ENCODE results near the gene KCNMB2.

KCNMB2 gene

DNA sequence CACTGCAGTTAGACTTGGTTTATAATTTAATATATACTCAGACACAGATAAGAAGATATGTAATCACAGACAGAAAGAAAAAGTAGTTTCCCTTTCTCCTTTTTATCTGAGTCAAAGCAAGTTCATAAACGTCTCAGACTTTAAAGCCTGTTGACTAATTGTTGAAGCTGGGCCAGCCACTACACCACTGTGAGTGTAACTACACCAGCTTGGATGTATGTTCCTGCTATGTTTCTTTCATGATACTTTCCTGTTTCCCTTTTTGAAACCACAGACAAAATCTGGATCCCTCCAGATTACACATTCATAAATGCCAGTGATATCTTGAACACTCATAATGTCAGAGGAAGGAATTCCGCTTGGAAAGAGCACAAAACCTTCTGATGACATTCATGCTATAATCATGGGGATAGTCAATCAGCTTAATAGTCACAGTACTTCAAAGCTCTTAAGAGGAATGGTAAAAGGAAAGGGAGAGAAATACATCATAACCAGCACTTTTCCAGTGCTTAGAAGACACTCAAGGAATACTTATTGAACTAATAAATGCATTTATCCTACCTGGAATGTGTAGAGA lies 32.0 kb downstream of the KCNMB2 start:
- no peak overlapping the region for H3K4me3 ChIP-seq (ENCODE audit: low read depth, low read length)
- no peak for DNase-seq (ENCODE audit: low read depth)
- TF ChIP-seq, protein P1, sequence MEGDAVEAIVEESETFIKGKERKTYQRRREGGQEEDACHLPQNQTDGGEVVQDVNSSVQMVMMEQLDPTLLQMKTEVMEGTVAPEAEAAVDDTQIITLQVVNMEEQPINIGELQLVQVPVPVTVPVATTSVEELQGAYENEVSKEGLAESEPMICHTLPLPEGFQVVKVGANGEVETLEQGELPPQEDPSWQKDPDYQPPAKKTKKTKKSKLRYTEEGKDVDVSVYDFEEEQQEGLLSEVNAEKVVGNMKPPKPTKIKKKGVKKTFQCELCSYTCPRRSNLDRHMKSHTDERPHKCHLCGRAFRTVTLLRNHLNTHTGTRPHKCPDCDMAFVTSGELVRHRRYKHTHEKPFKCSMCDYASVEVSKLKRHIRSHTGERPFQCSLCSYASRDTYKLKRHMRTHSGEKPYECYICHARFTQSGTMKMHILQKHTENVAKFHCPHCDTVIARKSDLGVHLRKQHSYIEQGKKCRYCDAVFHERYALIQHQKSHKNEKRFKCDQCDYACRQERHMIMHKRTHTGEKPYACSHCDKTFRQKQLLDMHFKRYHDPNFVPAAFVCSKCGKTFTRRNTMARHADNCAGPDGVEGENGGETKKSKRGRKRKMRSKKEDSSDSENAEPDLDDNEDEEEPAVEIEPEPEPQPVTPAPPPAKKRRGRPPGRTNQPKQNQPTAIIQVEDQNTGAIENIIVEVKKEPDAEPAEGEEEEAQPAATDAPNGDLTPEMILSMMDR (IDR thresholded peaks at IDR 0.05; ENCODE audit: low read depth, low read length, missing control alignments), result no peak

DNA sequence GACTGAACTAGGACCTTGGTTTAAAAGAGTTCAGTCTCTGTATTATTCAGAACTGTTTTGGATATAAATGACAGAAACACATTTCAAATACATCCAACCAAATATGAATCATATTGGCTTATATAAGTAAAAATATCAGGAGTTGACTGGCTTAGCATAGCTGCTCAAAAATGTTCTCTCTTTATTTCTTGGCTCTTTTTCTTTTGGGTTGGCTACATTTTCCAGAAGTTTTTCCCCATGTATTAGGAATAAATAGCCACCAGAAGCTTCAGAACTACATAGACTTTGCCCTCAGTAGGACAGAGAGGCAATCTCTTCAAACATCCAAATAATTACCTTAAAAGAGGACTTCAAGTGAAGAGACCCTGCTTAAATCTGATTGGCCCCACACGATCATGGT lies 32.7 kb downstream of the KCNMB2 start:
- no peak for DNase-seq (ENCODE audit: low read depth)
- TF ChIP-seq, protein P1 (IDR thresholded peaks at IDR 0.05; ENCODE audit: low read depth, low read length, missing control alignments), result no peak
- no peak overlapping the region for H3K4me3 ChIP-seq (ENCODE audit: low read depth, low read length)

DNA sequence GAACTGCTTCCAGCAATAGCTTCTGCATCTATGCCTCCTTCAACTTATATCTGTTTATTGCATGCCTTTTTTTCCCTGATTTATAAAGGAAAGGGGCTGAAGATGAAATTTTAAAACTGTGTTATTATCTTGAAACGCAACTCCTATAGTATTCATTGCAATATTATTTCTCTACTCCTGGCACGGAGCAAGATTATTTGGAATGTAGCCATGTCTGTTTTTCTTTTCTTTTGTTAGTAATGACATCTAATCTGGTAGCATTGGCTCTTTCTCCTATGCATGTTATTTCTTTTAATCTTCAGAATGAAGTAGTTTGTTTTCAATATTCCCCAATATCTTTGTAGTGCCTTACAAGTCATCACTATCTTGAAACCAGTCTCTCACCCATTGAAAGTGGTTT lies 33.6 kb downstream of the KCNMB2 start:
- DNase-seq (ENCODE audit: low read depth), result no peak
- TF ChIP-seq, protein P1 (IDR thresholded peaks at IDR 0.05; ENCODE audit: low read depth, low read length, missing control alignments), result no peak
- H3K4me3 ChIP-seq (ENCODE audit: low read depth, low read length), result no peak overlapping the region

DNA sequence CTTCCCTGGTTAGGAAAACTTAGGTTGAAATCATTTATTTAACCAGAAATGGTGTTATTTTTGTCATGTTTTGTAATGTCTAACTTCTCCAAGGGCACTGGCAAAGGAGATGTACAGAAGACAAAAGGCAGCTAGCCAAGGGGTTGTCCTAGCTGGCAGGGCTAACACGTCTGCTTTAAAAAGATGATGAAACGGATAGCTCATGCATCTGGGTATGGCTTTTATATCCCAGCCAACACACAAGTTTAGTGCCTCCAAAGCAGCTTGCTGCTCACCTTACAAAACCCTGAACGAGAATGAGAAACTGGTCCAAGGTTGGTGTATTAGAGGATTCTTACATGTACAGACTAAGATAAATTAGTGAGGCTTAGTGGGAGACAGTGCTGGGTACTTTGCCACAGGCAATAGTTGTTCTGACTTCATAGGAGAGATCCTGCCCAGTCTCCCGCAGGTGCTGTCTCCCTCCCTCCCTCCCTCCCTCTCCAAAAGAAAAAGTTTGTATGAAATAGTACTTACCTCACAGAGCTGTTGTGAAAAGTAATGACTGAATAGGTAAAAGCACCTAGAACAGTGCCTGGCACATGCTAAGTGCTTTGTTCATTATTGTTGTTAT lies 47.8 kb downstream of the KCNMB2 start:
- DNase-seq (ENCODE audit: low read depth), result no peak
- no peak overlapping the region for H3K4me3 ChIP-seq (ENCODE audit: low read depth, low read length)
- TF ChIP-seq, protein P1 (IDR thresholded peaks at IDR 0.05; ENCODE audit: low read depth, low read length, missing control alignments), result no peak

DNA sequence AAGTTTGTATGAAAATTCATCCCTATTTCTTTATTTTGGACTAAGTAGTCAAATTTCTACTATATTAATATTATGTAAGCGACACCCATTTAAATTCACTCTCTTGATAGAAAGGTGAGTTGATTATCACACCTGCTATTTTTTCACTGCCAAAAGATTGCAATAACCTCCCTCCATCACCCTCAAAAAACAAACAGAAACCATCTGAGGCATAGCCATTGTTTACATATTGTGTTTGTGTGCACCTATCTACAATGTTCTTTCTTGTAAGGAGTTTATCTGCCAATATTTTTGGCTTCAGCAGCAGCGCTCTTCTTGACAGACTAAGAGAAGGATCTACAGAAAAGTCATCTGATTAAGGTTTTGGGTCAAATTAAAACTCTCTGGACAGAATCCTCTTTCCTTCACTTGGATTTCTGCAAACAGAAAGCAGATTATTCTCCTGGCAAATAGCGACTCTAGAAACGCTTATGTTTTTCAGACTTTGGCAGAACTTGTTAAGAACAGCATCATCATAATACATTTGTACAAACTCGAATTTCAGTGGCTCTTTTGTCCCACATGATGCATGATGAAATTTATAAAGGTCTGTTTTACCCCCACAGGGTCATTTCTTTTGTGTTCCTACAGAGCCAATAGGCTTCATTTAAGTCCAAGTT lies 48.6 kb downstream of the KCNMB2 start:
- no peak for DNase-seq (ENCODE audit: low read depth)
- TF ChIP-seq, protein P1 (IDR thresholded peaks at IDR 0.05; ENCODE audit: low read depth, low read length, missing control alignments), result no peak
- H3K4me3 ChIP-seq (ENCODE audit: low read depth, low read length), result no peak overlapping the region

DNA sequence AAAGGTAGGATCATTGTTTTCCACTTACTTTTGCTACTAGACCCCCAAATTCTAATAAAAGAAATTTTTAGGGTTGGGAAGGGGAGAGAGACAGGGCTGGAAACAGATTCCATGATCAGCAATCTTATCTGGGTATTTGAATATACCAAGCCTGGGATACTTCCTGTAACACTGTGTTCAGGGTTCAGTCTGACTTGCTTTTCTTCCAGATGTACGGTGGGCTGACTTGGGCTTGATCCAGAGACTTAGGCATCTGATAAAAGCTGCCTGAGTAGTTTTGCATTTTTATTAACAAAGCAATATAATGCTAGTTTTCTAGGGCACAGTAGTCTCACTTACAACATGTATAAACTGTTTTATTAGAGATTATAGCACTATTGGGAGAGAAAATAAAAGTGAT lies 49.2 kb downstream of the KCNMB2 start:
- no peak overlapping the region for H3K4me3 ChIP-seq (ENCODE audit: low read depth, low read length)
- TF ChIP-seq, protein P1 (IDR thresholded peaks at IDR 0.05; ENCODE audit: low read depth, low read length, missing control alignments), result no peak
- no peak for DNase-seq (ENCODE audit: low read depth)
